Neuron (in vitro differentiated cells): ENCODE data around the gene MBOAT2.
"Not testable (repeated sequence)": the region's sequence is repeated elsewhere in the genome, so short reads cannot be mapped to it uniquely, and the experiment has no call there.

ENCODE experiments used
- H2AFZ ChIP-seq: one replicate; pipeline ENCODE4 v1.6.1; 2013; ENCODE audit warnings: low read depth, mild to moderate bottlenecking, inconsistent platforms, low read length, moderate library complexity
- H3K27me3 ChIP-seq: one replicate; pipeline ENCODE4 v1.6.1; 2013; ENCODE audit warnings: low read length; ENCODE audit not compliant: insufficient read depth
- H3K36me3 ChIP-seq: one replicate; pipeline ENCODE4 v1.6.1; 2013; ENCODE audit warnings: low read length; ENCODE audit not compliant: insufficient read depth
- H3K4me1 ChIP-seq: one replicate; pipeline ENCODE4 v1.6.1; 2013; ENCODE audit warnings: low read length; ENCODE audit not compliant: insufficient read depth
- H3K4me3 ChIP-seq: 2 replicates; pipeline ENCODE4 v1.5.1; 2013; ENCODE audit warnings: mild to moderate bottlenecking, low read length, moderate library complexity
- H3K9me3 ChIP-seq: one replicate; pipeline ENCODE4 v1.6.1; 2013; ENCODE audit warnings: low read length

Gene MBOAT2

GRCh38 chr2:8918412-8918811 lies 85.1 kb downstream of the MBOAT2 start:
- no peak overlapping the region for H3K4me3 ChIP-seq
- no peak overlapping the region for H2AFZ ChIP-seq
- no peaks in the 10 kb centered on the region for H3K4me1 ChIP-seq
- peaks cover 2% of the 10 kb centered on the region for H3K36me3 ChIP-seq
- H3K9me3 ChIP-seq: peaks cover 4% of the 10 kb centered on the region
- H3K27me3 ChIP-seq: no peaks in the 10 kb centered on the region

GRCh38 chr2:8915941-8916340 lies 87.5 kb downstream of the MBOAT2 start:
- no peak overlapping the region for H3K4me3 ChIP-seq
- peaks cover 10% of the 10 kb centered on the region for H3K9me3 ChIP-seq
- H3K4me1 ChIP-seq: no peaks in the 10 kb centered on the region
- H3K36me3 ChIP-seq: peaks cover 2% of the 10 kb centered on the region
- no peak overlapping the region for H2AFZ ChIP-seq
- no peaks in the 10 kb centered on the region for H3K27me3 ChIP-seq

- H3K27me3 ChIP-seq, H3K4me1 ChIP-seq, H3K4me3 ChIP-seq, H3K36me3 ChIP-seq, H2AFZ ChIP-seq: not testable (repeated sequence)
- peaks cover 11% of the 10 kb centered on the region for H3K9me3 ChIP-seq
These were observed 89.7 kb downstream of the MBOAT2 start for GRCh38 chr2:8913767-8914166.

GRCh38 chr2:8907764-8908288 lies 95.7 kb downstream of the MBOAT2 start:
- no peaks in the 10 kb centered on the region for H3K27me3 ChIP-seq
- H3K9me3 ChIP-seq: peaks cover 13% of the 10 kb centered on the region
- H3K4me3 ChIP-seq: no peak overlapping the region
- peaks cover 24% of the 10 kb centered on the region for H3K36me3 ChIP-seq
- H2AFZ ChIP-seq: no peak overlapping the region
- H3K4me1 ChIP-seq: no peaks in the 10 kb centered on the region

GRCh38 chr2:8903924-8904323 lies 99.6 kb downstream of the MBOAT2 start:
- not testable (repeated sequence) for H3K27me3 ChIP-seq, H2AFZ ChIP-seq, H3K9me3 ChIP-seq, H3K4me1 ChIP-seq, H3K4me3 ChIP-seq
- peaks cover 33% of the 10 kb centered on the region for H3K36me3 ChIP-seq

GRCh38 chr2:8902757-8903156 lies 100.7 kb downstream of the MBOAT2 start:
- not testable (repeated sequence) for H2AFZ ChIP-seq, H3K9me3 ChIP-seq, H3K4me1 ChIP-seq, H3K27me3 ChIP-seq, H3K4me3 ChIP-seq
- H3K36me3 ChIP-seq: peaks cover 28% of the 10 kb centered on the region

- H3K9me3 ChIP-seq, H2AFZ ChIP-seq, H3K4me1 ChIP-seq, H3K4me3 ChIP-seq, H3K27me3 ChIP-seq: not testable (repeated sequence)
- peaks cover 15% of the 10 kb centered on the region for H3K36me3 ChIP-seq
These were observed 106.3 kb downstream of the MBOAT2 start for GRCh38 chr2:8897206-8897605.

- H3K36me3 ChIP-seq: peaks cover 11% of the 10 kb centered on the region
- H3K27me3 ChIP-seq: not testable (repeated sequence)
These were observed 106.8 kb downstream of the MBOAT2 start for GRCh38 chr2:8896671-8897070.

GRCh38 chr2:8895087-8895912 lies 108.2 kb downstream of the MBOAT2 start:
- not testable (repeated sequence) for H3K4me1 ChIP-seq, H2AFZ ChIP-seq, H3K27me3 ChIP-seq, H3K4me3 ChIP-seq, H3K9me3 ChIP-seq
- H3K36me3 ChIP-seq: peaks cover 11% of the 10 kb centered on the region

More at GRCh38 chr2:8896671-8897070, 106.8 kb downstream of the MBOAT2 start:
- not testable (repeated sequence) for H3K9me3 ChIP-seq, H3K4me1 ChIP-seq, H2AFZ ChIP-seq, H3K4me3 ChIP-seq

- Histone ChIP-seq H3K27me3 (no peaks in the 10 kb centered on the region), H3K9me3 (peaks cover 4% of the 10 kb centered on the region), H3K4me3 (no peak overlapping the region), H3K36me3 (peaks cover 11% of the 10 kb centered on the region), H3K4me1 (no peaks in the 10 kb centered on the region), H2AFZ (no peak overlapping the region)
These were observed 109.3 kb downstream of the MBOAT2 start for GRCh38 chr2:8893978-8894820.

- H3K4me1 ChIP-seq: no peaks in the 10 kb centered on the region
- H2AFZ ChIP-seq: no peak overlapping the region
- H3K36me3 ChIP-seq: peaks cover 11% of the 10 kb centered on the region
- H3K4me3 ChIP-seq: no peak overlapping the region
- peaks cover 4% of the 10 kb centered on the region for H3K9me3 ChIP-seq
- H3K27me3 ChIP-seq: no peaks in the 10 kb centered on the region
These were observed 110.0 kb downstream of the MBOAT2 start for GRCh38 chr2:8893474-8893873.

GRCh38 chr2:8892111-8892510 lies 111.4 kb downstream of the MBOAT2 start:
- H3K36me3 ChIP-seq: peaks cover 11% of the 10 kb centered on the region

GRCh38 chr2:8889978-8890377 lies 113.5 kb downstream of the MBOAT2 start:
- Histone ChIP-seq H3K4me3 (no peak overlapping the region), H2AFZ (no peak overlapping the region), H3K36me3 (peaks cover 8% of the 10 kb centered on the region), H3K9me3 (no peaks in the 10 kb centered on the region), H3K4me1 (no peaks in the 10 kb centered on the region), H3K27me3 (no peaks in the 10 kb centered on the region)

More at GRCh38 chr2:8892111-8892510, 111.4 kb downstream of the MBOAT2 start:
- Histone ChIP-seq H2AFZ (no peak overlapping the region), H3K4me3 (no peak overlapping the region), H3K9me3 (peaks cover 4% of the 10 kb centered on the region), H3K27me3 (no peaks in the 10 kb centered on the region), H3K4me1 (no peaks in the 10 kb centered on the region)
